ENCODE results near the gene SKAP1.

The SKAP1 gene

GRCh38 chr17:48143629-48144028, 286.4 kb downstream of the SKAP1 start:
- no peak for DNase-seq (ENCODE audit: extremely low read depth, low read depth)
- no peak for TF ChIP-seq CTCF (IDR thresholded peaks at IDR 0.05; ENCODE audit: low read depth, low read length)

- no peak for TF ChIP-seq CTCF (IDR thresholded peaks at IDR 0.05; ENCODE audit: low read depth, low read length)
- no peak for DNase-seq (ENCODE audit: extremely low read depth, low read depth)
Observed at GRCh38 chr17:48139944-48140343, 290.1 kb downstream of the SKAP1 start.

- TF ChIP-seq CTCF (IDR thresholded peaks at IDR 0.05; ENCODE audit: low read depth, low read length) = no peak
- DNase-seq (ENCODE audit: extremely low read depth, low read depth) = no peak
Observed at GRCh38 chr17:48137656-48138055, 292.4 kb downstream of the SKAP1 start.

- no peak for DNase-seq (ENCODE audit: extremely low read depth, low read depth)
- TF ChIP-seq CTCF (IDR thresholded peaks at IDR 0.05; ENCODE audit: low read depth, low read length) = no peak
Observed at GRCh38 chr17:48134912-48135480, 295.0 kb downstream of the SKAP1 start.

- no peak for DNase-seq (ENCODE audit: extremely low read depth, low read depth)
- no peak for TF ChIP-seq CTCF (IDR thresholded peaks at IDR 0.05; ENCODE audit: low read depth, low read length)
Observed at GRCh38 chr17:48132385-48132784, 297.6 kb downstream of the SKAP1 start.

- TF ChIP-seq CTCF (IDR thresholded peaks at IDR 0.05; ENCODE audit: low read depth, low read length) = peak; percentile 89
- DNase-seq (ENCODE audit: extremely low read depth, low read depth) = peak; percentile 23
Observed at GRCh38 chr17:48131216-48131824, 298.7 kb downstream of the SKAP1 start.

GRCh38 chr17:48129981-48130380, 300.0 kb downstream of the SKAP1 start:
- no peak for DNase-seq (ENCODE audit: extremely low read depth, low read depth)
- no peak for TF ChIP-seq CTCF (IDR thresholded peaks at IDR 0.05; ENCODE audit: low read depth, low read length)

Measured in AG09319 (cell line).